Left renal cortex interstitium (tissue), 4 donors: ENCODE results near the gene PARD3B. TPM values are rescaled to one million over a fixed set of nuclear protein-coding genes. Genes with fewer than 3 reads are reported as not detected.

Experiments used
- DNase-seq, 4 donors: peaks; one replicate each; pipeline ENCODE4 v3.0.0-alpha.2; 2013; ENCODE audit warnings: low read depth in 4 of 4, low spot score in 2 of 4, missing footprints in 1 of 4
- polyA plus RNA-seq, 4 donors: library from polyadenylated mRNA; unstranded; fragments of 120-200 nt; gene quantifications; one replicate each; pipeline ENCODE4 v1.2.1, GENCODE V29; 2013; ENCODE audit not compliant: insufficient read length in 4 of 4

Gene PARD3B
- polyA plus RNA-seq, 4 donors = 31.9 to 36.3 (median 34.3) TPM

DNA sequence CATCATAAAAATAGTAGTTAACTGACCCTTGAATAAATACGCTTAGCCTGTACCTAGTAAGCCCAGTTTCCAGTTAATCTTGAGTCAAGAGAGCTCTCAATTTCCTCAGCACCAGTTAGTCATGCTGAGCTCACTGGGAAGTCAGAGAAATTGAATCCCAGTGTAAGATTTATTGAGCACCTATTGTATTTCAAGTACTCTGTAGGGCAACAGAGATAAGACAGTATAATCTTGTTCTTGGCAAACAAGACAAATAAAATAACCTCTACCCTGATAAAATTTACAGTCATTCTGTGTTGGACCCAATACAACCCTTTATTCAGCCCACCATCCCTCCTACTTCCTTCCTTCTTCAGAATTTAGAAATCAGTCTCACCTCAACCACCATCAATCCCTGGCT lies 1065.2 kb downstream of the PARD3B start:
- no peak for DNase-seq

DNA sequence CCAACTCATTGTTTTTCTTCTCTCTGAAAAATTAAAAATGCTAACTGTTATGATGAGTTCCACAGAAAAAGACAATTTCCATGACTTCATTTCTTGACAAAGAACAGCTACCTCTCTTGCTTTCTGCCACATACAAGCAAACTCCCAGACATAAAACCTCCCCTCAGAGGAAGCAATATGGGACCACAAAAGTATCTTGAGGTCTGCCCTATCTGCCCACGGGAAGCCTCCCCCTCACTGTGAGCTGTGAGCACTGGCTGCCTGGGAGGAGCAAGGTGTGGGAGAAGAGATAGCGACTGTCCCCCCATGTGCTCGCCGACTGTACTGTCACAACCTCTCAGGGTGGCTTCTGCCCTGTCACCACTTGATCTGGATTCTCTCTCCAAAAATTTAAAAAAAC lies 1067.4 kb downstream of the PARD3B start:
- no peak for DNase-seq

DNA sequence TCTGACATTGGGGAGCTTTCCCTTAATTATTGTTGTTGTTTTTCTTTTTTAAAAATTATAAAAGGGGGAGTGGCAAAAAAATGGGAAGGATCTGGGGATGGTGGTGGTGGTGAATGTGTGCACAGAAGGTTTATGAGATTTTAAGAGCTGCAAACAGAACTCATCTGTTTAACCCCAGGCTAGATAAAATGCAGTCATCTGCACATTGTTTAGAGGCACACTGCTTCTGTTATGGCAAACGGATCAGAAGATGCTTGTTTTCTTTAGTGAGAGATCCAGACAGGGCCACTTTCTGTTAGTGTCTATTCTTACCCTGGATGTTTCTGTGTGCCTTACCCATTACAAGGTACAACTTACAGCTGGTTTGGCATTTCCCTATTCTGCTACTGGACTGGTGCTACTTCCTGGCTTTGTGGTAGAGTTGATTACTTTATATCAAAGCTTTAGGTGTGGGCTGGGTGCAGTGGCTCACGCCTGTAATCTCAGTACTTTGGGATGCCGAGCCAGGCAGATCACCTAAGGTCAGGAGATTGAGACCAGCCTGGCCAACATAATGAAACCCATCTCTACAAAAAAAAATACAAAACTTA lies 1068.8 kb downstream of the PARD3B start:
- no peak for DNase-seq

DNA sequence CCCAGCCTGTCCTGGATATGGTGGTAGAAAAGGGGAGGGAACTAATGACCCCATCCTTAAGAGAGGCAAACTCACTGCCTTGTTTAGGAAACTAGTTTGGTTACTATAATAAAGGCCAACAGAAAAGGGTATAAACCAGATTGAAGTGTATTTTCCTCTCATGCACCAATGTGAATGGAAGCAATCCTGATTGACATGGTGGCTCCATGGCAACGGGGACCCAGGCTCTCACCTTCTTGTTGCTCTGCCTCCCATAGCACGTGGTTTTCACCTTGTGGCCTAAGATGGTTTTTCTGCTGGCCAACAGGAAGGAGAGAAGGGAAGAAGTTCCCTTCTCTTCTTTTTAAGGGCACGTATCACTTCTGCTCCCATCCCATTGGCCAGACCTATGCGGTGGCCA lies 1069.7 kb downstream of the PARD3B start:
- no peak for DNase-seq

DNA sequence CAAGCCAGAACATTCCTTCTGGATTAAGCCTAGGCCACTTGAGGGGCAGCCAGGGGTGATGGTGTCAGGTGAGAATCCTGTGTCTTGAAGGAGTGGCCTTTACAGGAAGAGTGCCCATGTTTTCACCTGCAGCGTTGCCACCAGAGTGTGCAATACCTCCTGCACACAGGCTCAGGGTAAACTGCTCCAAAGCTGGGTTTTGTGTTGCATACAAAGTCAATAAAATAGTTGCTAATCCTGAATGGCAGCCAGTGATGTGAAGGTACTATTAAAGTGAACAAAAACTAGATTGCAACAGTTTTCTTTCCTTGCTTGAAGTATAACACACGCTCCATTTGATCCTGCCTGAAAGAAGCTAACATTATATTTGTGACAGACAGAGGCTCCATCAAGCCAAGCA lies 1072.6 kb downstream of the PARD3B start:
- DNase-seq = no peak

DNA sequence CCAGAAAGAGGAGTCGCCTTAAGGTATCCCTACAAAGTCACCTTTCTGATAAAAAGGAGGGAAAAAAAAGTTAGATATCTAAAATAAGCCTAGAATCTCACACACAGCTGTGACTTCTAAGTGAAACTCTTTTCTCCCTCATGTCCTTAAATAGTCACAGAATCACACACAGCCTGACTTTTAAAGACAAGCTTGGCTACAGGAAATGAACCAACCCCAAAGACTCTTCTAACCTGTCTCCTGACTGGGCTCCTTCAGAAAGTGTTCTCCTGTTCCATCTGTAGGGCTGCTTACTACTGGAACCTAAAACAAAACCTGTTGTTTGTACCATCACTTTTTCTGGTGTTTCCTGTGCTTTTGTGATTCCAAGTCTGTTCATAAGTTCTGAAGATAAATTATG lies 1074.3 kb downstream of the PARD3B start:
- no peak for DNase-seq

DNA sequence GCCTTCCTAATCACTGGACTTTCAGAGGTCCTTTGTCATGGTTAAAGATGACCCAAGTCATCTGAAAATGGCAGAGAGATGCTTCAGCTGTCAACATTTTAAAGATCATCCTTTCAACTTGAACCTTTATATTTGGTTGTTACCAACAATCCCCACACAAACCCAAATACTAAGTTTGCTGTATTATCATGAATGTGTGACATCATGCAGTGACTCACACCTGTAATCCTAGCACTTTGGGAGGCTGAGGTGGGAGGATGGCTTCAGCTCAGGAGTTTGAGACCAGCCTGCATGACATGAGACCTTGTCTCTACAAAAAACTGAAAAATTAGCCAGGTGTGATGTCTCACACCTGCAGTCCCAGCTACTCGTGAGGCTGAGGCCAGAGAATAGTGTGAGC lies 1081.8 kb downstream of the PARD3B start:
- no peak for DNase-seq

DNA sequence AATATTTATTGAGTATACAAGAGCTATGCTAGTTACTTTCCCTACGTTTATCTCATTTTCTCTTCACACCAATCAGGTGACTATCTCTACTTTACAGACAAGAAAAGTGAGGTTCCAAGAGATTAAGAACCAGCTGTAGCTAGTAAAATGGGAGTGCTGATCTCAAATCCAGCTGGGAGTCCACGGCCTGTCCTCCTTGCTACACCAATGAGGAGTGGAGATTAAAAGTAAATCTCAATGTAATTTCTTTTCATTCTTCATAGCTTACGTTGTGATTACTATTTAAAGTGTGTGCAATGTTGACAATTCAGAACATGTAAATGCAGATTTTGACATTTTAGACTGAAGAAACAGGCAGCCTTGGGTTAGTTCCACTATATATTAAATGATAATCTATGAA lies 1083.1 kb downstream of the PARD3B start:
- no peak for DNase-seq

DNA sequence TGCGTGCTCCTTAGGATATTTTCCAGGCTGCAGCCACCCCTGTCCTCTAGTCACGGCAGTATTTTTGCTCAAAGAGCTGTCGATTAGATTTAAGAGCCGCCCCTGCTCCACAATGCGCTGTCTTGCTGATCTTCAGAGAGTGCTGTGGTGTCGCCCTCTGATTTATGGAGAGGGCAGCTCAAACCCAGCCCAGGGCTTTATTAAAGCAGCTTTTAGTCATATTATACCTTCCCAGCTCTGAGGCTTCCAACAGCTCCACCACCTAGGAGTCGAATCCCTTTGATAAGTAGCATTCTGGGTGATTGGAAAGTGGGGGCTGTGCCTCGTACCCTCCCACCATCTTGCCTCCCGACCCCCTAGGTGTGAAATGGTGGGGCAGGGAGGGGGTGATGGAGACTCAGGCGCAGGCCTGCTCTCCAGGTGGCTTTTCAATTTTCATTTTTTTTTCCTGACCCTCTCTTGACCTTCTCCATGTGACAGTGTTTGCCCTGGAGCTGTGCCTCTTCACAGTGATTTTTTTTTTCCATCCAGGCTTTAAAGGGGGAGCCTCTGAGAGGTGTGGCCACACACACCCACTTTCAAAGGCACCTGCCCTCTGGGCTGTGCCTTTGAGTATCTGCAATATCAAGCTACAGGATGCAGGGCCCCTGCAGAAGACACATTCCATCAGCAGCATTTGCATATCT lies 1084.0 kb downstream of the PARD3B start:
- no peak for DNase-seq

DNA sequence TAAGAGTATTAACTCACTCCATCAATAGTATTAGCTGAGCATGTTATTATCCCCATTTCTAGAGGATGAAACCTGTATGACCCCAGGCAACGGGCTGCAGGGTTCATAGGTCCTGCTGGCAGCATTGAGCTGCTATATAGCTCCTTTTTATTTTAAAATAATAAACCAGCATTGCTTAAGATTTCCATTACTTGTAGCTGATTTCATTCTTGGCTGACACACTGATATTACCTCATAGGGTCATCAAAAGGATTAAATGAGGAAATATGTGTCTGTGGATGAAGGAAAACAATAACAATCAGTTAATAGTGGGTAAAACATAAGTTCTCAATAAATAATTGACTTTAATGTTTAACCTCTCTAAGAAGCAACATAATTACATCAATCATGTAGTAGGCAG lies 1088.7 kb downstream of the PARD3B start:
- DNase-seq = no peak

DNA sequence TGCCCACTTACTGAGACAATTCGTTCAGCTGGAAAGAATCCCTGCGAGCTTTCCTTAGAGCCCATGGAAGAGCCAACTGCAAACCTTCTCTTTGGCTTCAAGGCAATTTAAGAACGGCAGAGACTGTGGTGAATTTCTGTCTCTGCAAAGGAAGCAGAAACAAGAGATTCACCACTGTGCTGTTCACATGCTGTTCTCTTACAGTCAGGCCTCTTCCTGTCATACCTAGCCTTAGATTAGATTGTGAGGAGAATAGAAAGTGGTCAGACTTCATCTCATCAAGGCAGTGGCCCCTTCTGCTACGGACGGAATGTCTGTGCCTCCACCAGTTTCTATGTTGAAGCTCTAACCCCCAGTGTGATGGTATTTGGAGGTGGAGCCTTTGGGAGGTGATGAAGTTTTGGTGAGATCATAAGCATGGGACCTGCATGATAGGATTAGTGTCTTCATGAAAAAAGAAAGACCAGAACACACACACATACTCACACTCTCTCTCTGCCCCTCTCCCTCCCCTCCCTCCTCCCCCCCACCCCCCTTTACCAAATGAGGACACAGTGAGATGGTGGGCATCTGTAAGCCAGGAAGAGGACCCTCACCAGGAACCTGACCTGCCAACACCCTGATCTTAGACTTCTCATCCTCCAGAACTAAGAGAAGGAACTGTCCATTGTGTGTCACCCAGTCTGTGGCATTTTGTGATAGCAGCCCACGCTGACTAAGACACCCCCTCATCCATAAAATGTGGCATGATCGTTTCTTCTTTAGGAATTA lies 1091.5 kb downstream of the PARD3B start:
- no peak for DNase-seq

DNA sequence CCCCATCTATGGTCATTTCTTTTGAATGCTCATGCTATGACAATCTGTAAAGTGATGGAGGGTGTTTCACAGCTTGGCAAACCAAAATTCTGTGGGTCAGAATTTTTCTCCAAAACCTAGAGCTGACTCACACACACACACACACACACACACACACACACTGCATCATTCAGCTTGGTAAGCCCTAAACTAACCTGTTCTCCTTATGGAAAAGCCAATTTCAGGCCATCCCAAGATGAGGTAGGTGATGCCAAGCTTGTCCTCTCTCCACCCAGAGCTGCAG lies 1092.0 kb downstream of the PARD3B start:
- DNase-seq = no peak

DNA sequence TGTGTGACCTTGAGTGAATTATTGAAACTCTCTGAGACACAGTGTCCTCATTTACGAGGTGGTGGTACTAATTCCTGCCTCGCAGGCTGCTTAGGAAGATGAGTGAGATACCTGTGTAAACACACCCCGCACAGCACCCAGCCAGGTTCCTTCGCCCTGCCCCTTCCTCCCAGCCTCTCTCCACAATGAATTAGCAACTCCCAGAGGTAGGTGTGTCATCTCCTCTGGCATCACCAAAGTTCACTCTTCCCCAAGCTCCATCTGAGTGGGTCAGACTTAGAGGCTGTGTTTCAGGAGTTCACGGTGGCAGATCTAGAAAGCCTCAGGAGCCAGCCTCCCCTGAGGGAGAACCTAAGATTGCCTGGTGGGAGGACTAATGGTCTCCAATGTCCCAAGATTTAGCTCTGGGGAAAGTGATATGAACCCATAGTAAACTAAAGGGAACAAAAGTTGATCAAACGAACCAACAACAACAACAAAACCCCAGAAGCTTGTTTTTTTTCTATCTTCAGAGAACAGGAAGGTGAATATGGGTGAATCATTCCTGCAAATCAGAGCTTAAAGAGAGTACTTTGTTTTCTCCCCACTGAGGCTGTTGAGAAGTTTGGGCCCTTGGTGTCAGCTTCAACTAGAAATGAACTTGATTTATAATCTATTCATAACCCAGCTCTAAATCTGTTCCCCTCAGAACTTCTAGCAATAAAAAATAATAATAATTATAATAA lies 1092.7 kb downstream of the PARD3B start:
- DNase-seq = no peak

DNA sequence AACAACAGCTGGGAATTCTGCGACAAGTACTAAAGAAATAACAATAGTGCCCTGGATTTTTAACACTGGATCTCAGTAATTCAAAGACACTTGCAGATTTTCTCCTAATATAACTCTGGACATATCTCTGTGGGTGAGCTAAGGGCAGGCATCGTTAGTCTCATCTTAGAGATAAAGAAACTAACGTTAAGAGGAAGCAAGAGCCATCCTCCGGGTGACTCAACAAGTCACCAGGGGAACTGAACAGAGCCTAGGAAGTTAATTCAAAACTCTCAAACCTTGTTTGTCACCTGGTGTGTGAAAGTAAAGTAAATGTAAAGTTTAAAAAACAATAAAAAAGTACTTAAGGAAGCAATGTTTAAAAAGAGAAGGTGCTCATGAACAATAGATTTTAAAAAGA lies 1095.4 kb downstream of the PARD3B start:
- no peak for DNase-seq

DNA sequence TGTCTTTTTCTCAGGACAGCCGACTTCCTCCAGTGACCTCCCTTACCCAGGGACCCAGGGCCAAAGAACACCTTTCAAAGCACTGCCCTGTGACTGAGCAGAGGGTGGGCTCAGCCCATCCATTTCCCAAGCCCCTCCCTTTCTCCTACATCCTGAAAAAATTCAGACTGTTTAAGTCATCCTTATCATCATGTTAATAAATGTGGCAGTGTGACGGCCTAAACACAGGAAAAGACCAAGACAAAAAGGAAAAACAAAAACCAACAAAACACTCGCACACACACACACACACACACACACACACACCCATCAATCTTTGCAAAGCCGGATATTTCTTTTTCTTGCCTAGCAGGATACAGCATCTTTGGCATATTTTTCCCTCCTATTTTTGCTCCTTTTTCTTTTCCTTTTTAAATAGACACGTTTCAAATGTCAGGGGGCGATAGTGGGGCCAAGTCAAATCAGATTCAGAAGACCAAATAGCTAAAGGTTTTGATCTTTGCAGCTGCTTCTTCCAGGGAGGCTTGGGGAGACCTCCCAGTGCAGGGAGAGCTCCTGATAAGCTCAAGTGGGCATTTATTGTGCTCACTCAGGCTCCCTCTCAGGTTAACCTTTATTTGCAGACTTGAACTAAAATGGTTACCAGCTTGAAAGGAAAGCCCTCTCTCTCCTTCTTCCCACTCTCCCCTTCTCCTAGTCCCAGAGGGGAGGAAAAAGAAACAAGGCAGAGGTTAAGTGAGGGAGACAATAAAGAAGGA lies 1097.5 kb downstream of the PARD3B start:
- no peak for DNase-seq

DNA sequence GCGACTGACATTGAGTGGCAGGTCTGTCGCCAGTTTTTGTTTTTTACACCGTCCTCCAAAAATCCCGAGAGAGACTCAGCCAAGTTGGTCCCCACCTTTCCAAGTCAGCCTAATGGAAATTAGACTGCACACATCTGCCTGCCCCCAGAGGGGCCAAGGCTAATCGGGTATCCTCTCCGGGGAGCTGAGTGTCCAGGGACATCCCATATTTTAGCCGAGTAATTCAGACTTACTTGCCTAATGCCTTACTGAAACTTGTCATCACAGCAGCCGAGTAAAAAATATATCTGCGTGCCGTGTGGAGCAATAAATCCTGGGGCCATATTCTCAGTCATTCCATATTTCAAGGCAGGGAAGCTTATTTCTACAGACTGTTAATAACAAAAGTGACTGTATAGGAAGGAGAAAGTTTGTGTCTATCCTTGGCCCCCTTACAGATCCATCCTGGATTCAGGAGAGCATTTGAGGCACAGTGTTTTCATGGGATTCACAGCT lies 1098.2 kb downstream of the PARD3B start:
- DNase-seq = no peak

DNA sequence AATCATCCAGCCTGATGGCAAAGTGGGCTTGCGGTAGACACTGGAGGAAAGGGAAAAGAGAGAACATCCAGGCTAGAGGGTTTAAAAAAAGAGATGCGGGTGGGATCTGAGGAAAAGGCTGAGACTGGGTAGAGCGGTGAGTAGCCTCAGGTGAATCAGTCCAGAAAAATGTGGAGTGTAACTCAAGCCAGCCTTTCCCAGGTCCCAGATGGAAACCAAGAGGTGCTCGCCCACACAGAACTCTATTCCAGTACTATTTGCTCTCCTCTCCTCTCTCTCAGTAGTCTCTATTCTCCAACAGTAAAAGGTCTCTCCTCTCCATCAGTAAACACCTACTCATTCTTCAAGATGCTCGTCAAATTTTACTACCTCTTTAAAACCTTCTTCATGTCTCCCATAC lies 1098.7 kb downstream of the PARD3B start:
- no peak for DNase-seq

DNA sequence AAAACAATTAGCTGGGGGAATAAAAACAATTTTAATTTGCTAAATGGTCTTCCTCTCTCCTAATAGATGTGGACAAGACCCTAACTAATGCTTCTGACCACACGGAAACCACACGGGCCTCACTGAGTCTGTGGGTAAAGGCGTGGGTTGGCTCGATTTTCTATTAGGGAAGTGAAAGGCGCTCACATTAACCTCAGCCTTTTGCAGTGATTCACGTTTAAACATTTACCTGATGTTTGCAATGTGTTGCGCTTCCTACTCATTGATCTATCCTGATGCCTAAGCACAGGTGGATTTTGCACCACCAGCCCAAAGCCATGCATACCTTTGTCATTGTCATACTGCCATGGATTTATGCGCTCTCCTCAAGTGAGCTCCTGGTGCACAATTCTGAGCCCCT lies 1101.4 kb downstream of the PARD3B start:
- DNase-seq = no peak

DNA sequence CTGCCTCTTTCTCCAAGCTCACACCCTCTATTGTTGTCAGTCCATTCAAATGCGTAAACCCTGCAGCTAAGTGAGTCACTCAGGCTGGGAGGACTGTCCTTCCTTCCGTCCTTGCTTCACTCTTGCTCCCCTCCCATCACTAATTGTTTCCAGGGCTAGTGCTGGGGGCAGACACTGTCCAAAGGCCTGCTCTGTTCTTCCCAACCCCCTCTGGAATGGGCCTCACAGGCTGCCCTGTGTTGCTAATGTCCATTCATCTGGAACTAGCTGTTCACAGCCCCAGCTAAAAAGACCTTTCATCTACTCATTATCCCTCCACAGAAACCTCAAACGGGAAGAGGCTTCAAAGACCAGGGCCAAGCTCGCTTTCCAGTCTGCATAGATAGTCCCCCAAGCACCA lies 1105.2 kb downstream of the PARD3B start:
- no peak for DNase-seq

DNA sequence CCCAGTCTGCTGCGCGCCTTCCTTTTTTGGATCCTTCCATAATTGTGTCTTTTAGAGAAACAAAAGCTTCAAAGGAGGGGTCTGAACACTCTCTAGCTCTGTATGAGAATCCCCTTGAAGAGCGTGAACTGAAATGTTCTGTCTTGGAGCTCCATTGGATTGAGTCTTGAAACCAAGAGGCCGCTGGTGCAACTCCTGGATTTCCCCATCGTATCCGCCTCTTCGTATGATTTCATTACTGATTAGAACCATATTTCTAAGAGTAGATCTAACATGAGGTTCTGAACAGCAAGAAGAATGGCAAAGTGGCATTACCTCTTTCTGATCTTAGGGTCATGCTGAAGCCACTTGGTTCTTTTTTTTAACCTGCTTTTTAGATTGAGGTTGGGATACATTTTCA lies 1105.7 kb downstream of the PARD3B start:
- DNase-seq = no peak

DNA sequence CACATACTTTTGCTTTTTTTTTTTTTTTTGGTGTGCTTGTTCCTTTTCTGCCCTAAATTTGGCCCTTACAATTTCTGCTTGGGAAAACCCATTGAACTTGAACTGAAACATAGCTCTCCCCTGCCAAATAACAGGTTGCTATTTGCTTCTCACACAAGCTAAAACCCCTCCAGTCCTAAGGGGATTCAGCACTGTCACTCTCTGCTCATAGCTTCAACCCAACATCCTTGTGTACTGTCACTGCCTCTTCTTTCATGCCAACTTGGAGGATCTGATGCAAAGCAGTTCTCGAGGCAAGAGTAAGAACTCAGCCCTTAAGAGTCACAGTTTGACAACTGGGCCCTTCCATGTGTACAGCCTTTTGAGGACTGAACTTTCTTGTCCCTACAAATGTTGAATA lies 1106.4 kb downstream of the PARD3B start:
- no peak for DNase-seq
